ENCODE results near the gene GUK1. TPM values are rescaled to one million over a fixed set of nuclear protein-coding genes. Genes with fewer than 3 reads are reported as not detected.

GUK1 gene
- total and polyA plus RNA-seq, 11 donors = 142 to 358 (median 176) TPM

DNA sequence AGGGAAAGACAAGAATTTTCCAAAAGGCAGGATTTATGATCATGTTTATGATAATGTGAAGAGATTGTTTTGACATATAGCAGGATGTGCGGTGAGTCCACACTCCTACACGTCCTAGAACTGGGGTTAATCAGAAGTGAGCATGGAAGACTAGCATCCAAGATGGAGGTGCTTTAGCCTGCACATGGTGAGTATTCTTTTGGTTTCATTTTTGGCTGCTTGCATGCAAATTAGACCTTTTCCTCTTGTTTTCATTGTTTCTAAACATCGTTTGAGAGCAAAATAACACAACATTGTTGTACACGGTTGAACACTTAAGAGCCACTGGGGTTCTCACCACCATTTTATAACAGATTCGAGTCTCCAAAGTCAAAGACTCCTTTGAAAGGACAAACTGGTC is 14.9 kb upstream of the GUK1 start:
- intact Hi-C loops (cut with DNase I) = loop anchor here in 1 of 10 donors (10.0 kb wide), 1 partner anchor 50 kb away; no protein-coding TSS in a partner anchor

GRCh38 chr1:228131766-228132165 is 8.3 kb upstream of the GUK1 start:
- ATAC-seq = no peak
- WGBS, 4 donors = 92 to 94% (median 93%) methylated on average over 2 of the region's 2 CpGs
- no peaks in the 10 kb centered on the region for H3K9me3 ChIP-seq

More for the DNA sequence above, 14.9 kb upstream of the GUK1 start:
- Histone ChIP-seq H3K27ac (no peak overlapping the region), H3K4me1 (no peaks in the 10 kb centered on the region), H3K9me3 (no peaks in the 10 kb centered on the region), H3K27me3 (peaks cover 0 to 5% (median 0%) of the 10 kb centered on the region in 9 donors), H3K36me3 (no peaks in the 10 kb centered on the region), H3K4me3 (no peak overlapping the region)
- no peak for TF ChIP-seq POLR2A (IDR thresholded peaks at IDR 0.05)
- TF ChIP-seq, protein P1, sequence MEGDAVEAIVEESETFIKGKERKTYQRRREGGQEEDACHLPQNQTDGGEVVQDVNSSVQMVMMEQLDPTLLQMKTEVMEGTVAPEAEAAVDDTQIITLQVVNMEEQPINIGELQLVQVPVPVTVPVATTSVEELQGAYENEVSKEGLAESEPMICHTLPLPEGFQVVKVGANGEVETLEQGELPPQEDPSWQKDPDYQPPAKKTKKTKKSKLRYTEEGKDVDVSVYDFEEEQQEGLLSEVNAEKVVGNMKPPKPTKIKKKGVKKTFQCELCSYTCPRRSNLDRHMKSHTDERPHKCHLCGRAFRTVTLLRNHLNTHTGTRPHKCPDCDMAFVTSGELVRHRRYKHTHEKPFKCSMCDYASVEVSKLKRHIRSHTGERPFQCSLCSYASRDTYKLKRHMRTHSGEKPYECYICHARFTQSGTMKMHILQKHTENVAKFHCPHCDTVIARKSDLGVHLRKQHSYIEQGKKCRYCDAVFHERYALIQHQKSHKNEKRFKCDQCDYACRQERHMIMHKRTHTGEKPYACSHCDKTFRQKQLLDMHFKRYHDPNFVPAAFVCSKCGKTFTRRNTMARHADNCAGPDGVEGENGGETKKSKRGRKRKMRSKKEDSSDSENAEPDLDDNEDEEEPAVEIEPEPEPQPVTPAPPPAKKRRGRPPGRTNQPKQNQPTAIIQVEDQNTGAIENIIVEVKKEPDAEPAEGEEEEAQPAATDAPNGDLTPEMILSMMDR (IDR thresholded peaks at IDR 0.05) = no peak
- WGBS, 4 donors = 75 to 85% (median 79%) methylated on average over 5 of the region's 5 CpGs
- ATAC-seq = no peak
- no peak for DNase-seq

GRCh38 chr1:228134591-228134990 is 5.5 kb upstream of the GUK1 start:
- peaks cover 0 to 4% (median 0%) of the 10 kb centered on the region in 9 donors for H3K27me3 ChIP-seq
- H3K4me1 ChIP-seq = peaks cover 0 to 14% (median 2%) of the 10 kb centered on the region in 12 donors
- no peak overlapping the region for H3K4me3 ChIP-seq
- no peak for TF ChIP-seq POLR2A (IDR thresholded peaks at IDR 0.05)
- TF ChIP-seq, protein P1 (IDR thresholded peaks at IDR 0.05) = no peak
- DNase-seq (no peak), ATAC-seq (no peak)
- H3K9me3 ChIP-seq = no peaks in the 10 kb centered on the region
- intact Hi-C loops (cut with DNase I) = loop anchor here (5.0 to 10.0 kb wide), 7 partner anchors 33 to 383 kb away; partner anchors contain the start of gene IBA57 (in 4 of the 10)
- no peaks in the 10 kb centered on the region for H3K36me3 ChIP-seq
- H3K27ac ChIP-seq = no peak overlapping the region
- WGBS, 4 donors = 84 to 85% (median 85%) methylated on average over 12 of the region's 12 CpGs

More at GRCh38 chr1:228131766-228132165, 8.3 kb upstream of the GUK1 start:
- intact Hi-C loops (cut with DNase I) = loop anchor here (5.0 to 10.0 kb wide), 7 partner anchors 36 to 386 kb away; partner anchors contain the start of gene IBA57 (in 4 of the 10)
- H3K27ac ChIP-seq = no peak overlapping the region
- no peak overlapping the region for H3K4me3 ChIP-seq
- H3K27me3 ChIP-seq = peaks cover 0 to 10% (median 0%) of the 10 kb centered on the region in 9 donors
- peaks cover 0 to 8% (median 2%) of the 10 kb centered on the region in 12 donors for H3K4me1 ChIP-seq
- H3K36me3 ChIP-seq = no peaks in the 10 kb centered on the region
- DNase-seq = no peak
- TF ChIP-seq POLR2A (IDR thresholded peaks at IDR 0.05) = no peak
- TF ChIP-seq, protein P1 (IDR thresholded peaks at IDR 0.05) = no peak

GRCh38 chr1:228136901-228137300 is 3.2 kb upstream of the GUK1 start:
- Histone ChIP-seq H3K9me3 (no peaks in the 10 kb centered on the region), H3K4me1 (peaks cover 5 to 23% (median 12%) of the 10 kb centered on the region in 12 donors), H3K27me3 (peaks cover 0 to 4% (median 0%) of the 10 kb centered on the region in 9 donors), H3K27ac (no peak overlapping the region), H3K4me3 (no peak overlapping the region), H3K36me3 (peaks cover 0 to 4% (median 0%) of the 10 kb centered on the region in 9 donors)
- WGBS, 4 donors = 33 to 58% (median 47%) methylated on average over 1 of the region's 1 CpG
- DNase-seq (no peak), ATAC-seq (no peak)
- TF ChIP-seq POLR2A (IDR thresholded peaks at IDR 0.05) = no peak
- intact Hi-C loops (cut with DNase I) = loop anchor here in 5 of 10 donors (5.0 to 10.0 kb wide), 4 partner anchors 138 to 358 kb away; no protein-coding TSS in a partner anchor
